Limb (tissue), 2 donors: ENCODE results near the gene KHK.
"Not testable (repeated sequence)": the region's sequence is repeated elsewhere in the genome, so short reads cannot be mapped to it uniquely, and the experiment has no call there.

Experiments used
- DNase-seq, 2 donors: peaks; one replicate each; pipeline ENCODE4 v3.0.0-alpha.2; 2016; ENCODE audit errors: extremely low spot score in 2 of 2

KHK gene

GRCh38 chr2:27095745-27096651 lies 9.4 kb downstream of the KHK start:
- DNase-seq = peak in 1 of 2 donors; percentile 79

GRCh38 chr2:27096748-27097297 lies 10.3 kb downstream of the KHK start:
- DNase-seq = no peak

- no peak for DNase-seq
Observed at GRCh38 chr2:27097341-27097740, 10.8 kb downstream of the KHK start.

GRCh38 chr2:27099334-27099955 lies 12.9 kb downstream of the KHK start:
- DNase-seq = no peak

- no peak for DNase-seq
Observed at GRCh38 chr2:27100036-27100435, 13.5 kb downstream of the KHK start.

GRCh38 chr2:27102329-27102728 lies 15.8 kb downstream of the KHK start:
- no peak for DNase-seq

- no peak for DNase-seq
Observed at GRCh38 chr2:27105981-27106380, 19.4 kb downstream of the KHK start.

GRCh38 chr2:27108221-27108620 lies 21.6 kb downstream of the KHK start:
- no peak for DNase-seq

- no peak for DNase-seq
Observed at GRCh38 chr2:27109083-27109482, 22.5 kb downstream of the KHK start.

GRCh38 chr2:27110603-27111352 lies 24.2 kb downstream of the KHK start:
- not testable (repeated sequence) for DNase-seq

- DNase-seq = not testable (repeated sequence)
Observed at GRCh38 chr2:27111392-27112078, 25.0 kb downstream of the KHK start.

GRCh38 chr2:27115519-27115918 lies 28.9 kb downstream of the KHK start:
- DNase-seq = no peak

GRCh38 chr2:27117995-27118524 lies 31.5 kb downstream of the KHK start:
- no peak for DNase-seq

GRCh38 chr2:27118525-27119329 lies 32.2 kb downstream of the KHK start, which contains the start of gene CGREF1:
Gene CGREF1 (minus strand): TSS chr2:27119128. CDS start chr2:27104366, 14,762 bp downstream.
- DNase-seq = peak in 1 of 2 donors; percentile 59

GRCh38 chr2:27119330-27119670 lies 32.7 kb downstream of the KHK start:
- not testable (repeated sequence) for DNase-seq

GRCh38 chr2:27121906-27122305 lies 35.3 kb downstream of the KHK start:
- no peak for DNase-seq

- no peak for DNase-seq
Observed at GRCh38 chr2:27122791-27123190, 36.2 kb downstream of the KHK start.

- peak in 1 of 2 donors; percentile 72 for DNase-seq
Observed at GRCh38 chr2:27123302-27124150, 37.0 kb downstream of the KHK start, which contains the start of gene ABHD1. Gene ABHD1 (plus strand): TSS chr2:27123815. CDS start chr2:27123949, 134 bp downstream.

GRCh38 chr2:27125104-27125503 lies 38.5 kb downstream of the KHK start:
- DNase-seq = no peak
